HEK293T (cell line): ENCODE results near the gene TSEN34.

Experiments used
- BHLHE40 ChIP-seq: fragments of 450-650 bp; IDR thresholded peaks from 2 replicates; pipeline ENCODE4 v1.6.1; 2016; ENCODE audit warnings: mild to moderate bottlenecking, moderate library complexity, borderline replicate concordance
- CTBP1 ChIP-seq: fragments of 450-650 bp; IDR thresholded peaks from 2 replicates; pipeline ENCODE4 v1.6.1; 2016; ENCODE audit warnings: borderline replicate concordance
- ELF4 ChIP-seq: fragments of 450-650 bp; IDR thresholded peaks from 2 replicates; pipeline ENCODE4 v1.6.1; 2017; ENCODE audit warnings: antibody characterized with exemption
- FOXK2 ChIP-seq: fragments of 450-650 bp; IDR thresholded peaks from 2 replicates; pipeline ENCODE4 v1.6.1; 2016; ENCODE audit warnings: mild to moderate bottlenecking
- L3MBTL2 ChIP-seq: fragments of 450-650 bp; conservative IDR thresholded peaks from 2 replicates; pipeline ENCODE4 v1.6.1; 2016; ENCODE audit warnings: mild to moderate bottlenecking
- NFRKB ChIP-seq: fragments of 450-650 bp; IDR thresholded peaks from 2 replicates; pipeline ENCODE4 v1.6.1; 2016; ENCODE audit warnings: mild to moderate bottlenecking, moderate library complexity
- PKNOX1 ChIP-seq: fragments of 450-650 bp; IDR thresholded peaks from 2 replicates; pipeline ENCODE4 v1.6.1; 2016
- SP1 ChIP-seq: fragments of 450-650 bp; IDR thresholded peaks from 2 replicates; pipeline ENCODE4 v1.6.1; 2017
- SUZ12 ChIP-seq: fragments of 450-650 bp; IDR thresholded peaks from 2 replicates; pipeline ENCODE4 v1.6.1; 2016; ENCODE audit warnings: mild to moderate bottlenecking
- TARDBP ChIP-seq: fragments of 450-650 bp; IDR thresholded peaks from 2 replicates; pipeline ENCODE4 v1.6.1; 2016

GRCh38 chr19:54151362-54152035 is 39.6 kb upstream of the TSEN34 start:
- TF ChIP-seq PKNOX1 (no peak), ELF4 (no peak), CTBP1 (no peak), SP1 (no peak), TARDBP (no peak), L3MBTL2 (no peak), SUZ12 (no peak), BHLHE40 (no peak), FOXK2 (no peak), NFRKB (no peak)
